Measurements from ENCODE around the gene CFLAR. TPM values are rescaled to one million over a fixed set of nuclear protein-coding genes. Genes with fewer than 3 reads are reported as not detected.

The CFLAR gene
- total and polyA plus RNA-seq, 2 of the 13 experiments (the other 11 are each of a cell fraction or from before 2014, with no cell fraction given): 43.8 to 92.1 TPM

GRCh38 chr2:201148434-201148990 lies 32.5 kb downstream of the CFLAR start:
- intact Hi-C loops (cut with micrococcal nuclease; ENCODE audit: unreplicated experiment) (no loop called here), in situ Hi-C loops (cut with HindIII; ENCODE audit: extremely low pct_ligation_motif_present, low pct_unique_long_range_greater_than_20kb) (no loop called here)
- ATAC-seq: peak; percentile 19
- peaks cover 2 to 23% of the 10 kb centered on the region in 2 experiments; a peak in 4 of 5 replicates for H3K36me3 ChIP-seq (replicated peaks in 1 of 2; ENCODE audit: control insufficient read depth in 1 of 2, insufficient read depth in 2 of 2, low read length in 2 of 2)
- peaks cover 3% of the 10 kb centered on the region for H3K79me2 ChIP-seq (ENCODE audit: insufficient read depth, low read length)
- peak overlapping the region; percentile 49 for H3K4me2 ChIP-seq (ENCODE audit: low read depth, low read length)
- no peak overlapping the region for H2AFZ ChIP-seq (ENCODE audit: low read length)
- no peaks in the 10 kb centered on the region for H3K27me3 ChIP-seq (ENCODE audit: control insufficient read depth in 1 of 2, insufficient read depth in 2 of 2, low read length in 2 of 2)
- H3K27ac ChIP-seq (ENCODE audit: extremely low read length, insufficient read depth, low read length): peak overlapping the region; percentile 91
- H3K9ac ChIP-seq (ENCODE audit: insufficient read depth, low read depth, low read length): peak overlapping the region; percentile 59
- TF ChIP-seq ZNF234 (CRISPR knock-in tag; conservative IDR thresholded peaks at IDR 0.05) (no peak), KLF11 (CRISPR knock-in tag; IDR thresholded peaks at IDR 0.05) (no peak), ZFP37 (CRISPR knock-in tag; IDR thresholded peaks at IDR 0.05; ENCODE audit: borderline replicate concordance) (no peak), PHF20 (CRISPR knock-in tag; IDR thresholded peaks at IDR 0.05) (no peak), KDM5B (CRISPR knock-in tag; IDR thresholded peaks at IDR 0.05; ENCODE audit: borderline replicate concordance) (no peak), TGIF2 (CRISPR knock-in tag; IDR thresholded peaks at IDR 0.05) (no peak), THAP7 (CRISPR knock-in tag; IDR thresholded peaks at IDR 0.05) (peak; percentile 25; the same call in 1 of the 2 replicates), ATF1 (CRISPR knock-in tag; IDR thresholded peaks at IDR 0.05) (0 out of 2 replicates have a peak, but pooled peaks have one; percentile 12), POLR2G (IDR thresholded peaks at IDR 0.05; ENCODE audit: low read depth, low read length) (0 out of 2 replicates have a peak, but pooled peaks have one; percentile 43)
- TF ChIP-seq, protein P1, sequence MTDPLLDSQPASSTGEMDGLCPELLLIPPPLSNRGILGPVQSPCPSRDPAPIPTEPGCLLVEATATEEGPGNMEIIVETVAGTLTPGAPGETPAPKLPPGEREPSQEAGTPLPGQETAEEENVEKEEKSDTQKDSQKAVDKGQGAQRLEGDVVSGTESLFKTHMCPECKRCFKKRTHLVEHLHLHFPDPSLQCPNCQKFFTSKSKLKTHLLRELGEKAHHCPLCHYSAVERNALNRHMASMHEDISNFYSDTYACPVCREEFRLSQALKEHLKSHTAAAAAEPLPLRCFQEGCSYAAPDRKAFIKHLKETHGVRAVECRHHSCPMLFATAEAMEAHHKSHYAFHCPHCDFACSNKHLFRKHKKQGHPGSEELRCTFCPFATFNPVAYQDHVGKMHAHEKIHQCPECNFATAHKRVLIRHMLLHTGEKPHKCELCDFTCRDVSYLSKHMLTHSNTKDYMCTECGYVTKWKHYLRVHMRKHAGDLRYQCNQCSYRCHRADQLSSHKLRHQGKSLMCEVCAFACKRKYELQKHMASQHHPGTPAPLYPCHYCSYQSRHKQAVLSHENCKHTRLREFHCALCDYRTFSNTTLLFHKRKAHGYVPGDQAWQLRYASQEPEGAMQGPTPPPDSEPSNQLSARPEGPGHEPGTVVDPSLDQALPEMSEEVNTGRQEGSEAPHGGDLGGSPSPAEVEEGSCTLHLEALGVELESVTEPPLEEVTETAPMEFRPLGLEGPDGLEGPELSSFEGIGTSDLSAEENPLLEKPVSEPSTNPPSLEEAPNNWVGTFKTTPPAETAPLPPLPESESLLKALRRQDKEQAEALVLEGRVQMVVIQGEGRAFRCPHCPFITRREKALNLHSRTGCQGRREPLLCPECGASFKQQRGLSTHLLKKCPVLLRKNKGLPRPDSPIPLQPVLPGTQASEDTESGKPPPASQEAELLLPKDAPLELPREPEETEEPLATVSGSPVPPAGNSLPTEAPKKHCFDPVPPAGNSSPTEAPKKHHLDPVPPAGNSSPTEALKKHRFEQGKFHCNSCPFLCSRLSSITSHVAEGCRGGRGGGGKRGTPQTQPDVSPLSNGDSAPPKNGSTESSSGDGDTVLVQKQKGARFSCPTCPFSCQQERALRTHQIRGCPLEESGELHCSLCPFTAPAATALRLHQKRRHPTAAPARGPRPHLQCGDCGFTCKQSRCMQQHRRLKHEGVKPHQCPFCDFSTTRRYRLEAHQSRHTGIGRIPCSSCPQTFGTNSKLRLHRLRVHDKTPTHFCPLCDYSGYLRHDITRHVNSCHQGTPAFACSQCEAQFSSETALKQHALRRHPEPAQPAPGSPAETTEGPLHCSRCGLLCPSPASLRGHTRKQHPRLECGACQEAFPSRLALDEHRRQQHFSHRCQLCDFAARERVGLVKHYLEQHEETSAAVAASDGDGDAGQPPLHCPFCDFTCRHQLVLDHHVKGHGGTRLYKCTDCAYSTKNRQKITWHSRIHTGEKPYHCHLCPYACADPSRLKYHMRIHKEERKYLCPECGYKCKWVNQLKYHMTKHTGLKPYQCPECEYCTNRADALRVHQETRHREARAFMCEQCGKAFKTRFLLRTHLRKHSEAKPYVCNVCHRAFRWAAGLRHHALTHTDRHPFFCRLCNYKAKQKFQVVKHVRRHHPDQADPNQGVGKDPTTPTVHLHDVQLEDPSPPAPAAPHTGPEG (CRISPR knock-in tag; IDR thresholded peaks at IDR 0.05): no peak
- ChIA-PET POLR2A (interaction anchor here (0.8 to 5.7 kb wide), 5 partner anchors 10 to 34 kb away, joined by 3 to 75 read pairs (median 4); partner anchors contain the start of genes CASP10 and CFLAR), CTCF (ENCODE audit: low intra/inter-chr PET ratio, low total read pairs) (no interaction called here)
- no peaks in the 10 kb centered on the region for H3K9me3 ChIP-seq (ENCODE audit: low read length)
- WGBS (ENCODE audit: low lambda C conversion rate): 55% methylated on average over 1 of the region's 1 CpG
- H3K4me1 ChIP-seq (ENCODE audit: insufficient read depth, low read length): peaks cover 54% of the 10 kb centered on the region
- no peak for FAIRE-seq
- H4K20me1 ChIP-seq (ENCODE audit: insufficient read depth, low read length): no peaks in the 10 kb centered on the region
- TSS peak; percentile 90 for BruUV-seq (replicated peaks)
- DNase-seq (ENCODE audit: low spot score): no peak
- no peak overlapping the region; a peak in 2 of 6 replicates for H3K4me3 ChIP-seq (replicated peaks in 1 of 3; ENCODE audit: insufficient read depth in 1 of 3, low read depth in 2 of 3, low read length in 3 of 3)
